ENCODE results near the gene SH3PXD2A. TPM values are rescaled to one million over a fixed set of nuclear protein-coding genes. Genes with fewer than 3 reads are reported as not detected.
A peak's percentile ranks its signal among the peaks of the same experiment; 100 is the strongest.

Gene SH3PXD2A
- total and polyA plus RNA-seq, 7 experiments from 2014 or later: 0.54 to 20.5 (median 9.9) TPM

DNA sequence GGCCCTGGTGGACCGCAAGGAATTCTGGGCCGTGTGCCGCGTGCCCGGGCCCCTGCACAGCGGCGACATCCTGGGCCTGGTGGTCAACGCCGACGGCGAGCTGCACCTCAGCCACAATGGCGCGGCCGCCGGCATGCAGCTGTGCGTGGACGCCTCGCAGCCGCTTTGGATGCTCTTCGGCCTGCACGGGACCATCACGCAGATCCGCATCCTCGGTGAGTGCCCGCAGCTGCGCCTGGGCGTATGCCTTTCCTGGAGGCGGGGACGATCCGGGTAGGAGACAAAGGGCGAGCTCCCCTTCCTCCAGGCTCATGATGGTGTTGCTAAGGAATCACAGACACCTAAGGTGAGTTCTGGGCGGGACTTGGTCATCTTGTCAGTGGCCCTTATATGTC is 270.4 kb downstream of the SH3PXD2A start:
- intact Hi-C loops (cut with micrococcal nuclease): loop anchor here in 1 of 2 donors (2.0 kb wide), 1 partner anchor 76 kb away; no protein-coding TSS in a partner anchor
- peak overlapping the region; percentile 57 to 91 (median 70) for H3K4me3 Mint-ChIP-seq
- ATAC-seq: no peak
- Histone ChIP-seq H3K36me3 (ENCODE audit: control insufficient read depth in 2 of 3, insufficient read depth in 3 of 3, low read length in 3 of 3) (no peaks in the 10 kb centered on the region), H3K27me3 (ENCODE audit: control insufficient read depth in 2 of 2, insufficient read depth in 2 of 2, low read length in 2 of 2) (no peaks in the 10 kb centered on the region), H3K27ac (ENCODE audit: low read depth, low read length) (peak overlapping the region; percentile 65), H3K9me3 (ENCODE audit: control insufficient read depth in 2 of 3, low read length in 3 of 3) (no peaks in the 10 kb centered on the region), H3K4me1 (ENCODE audit: control insufficient read depth in 2 of 2, insufficient read depth in 2 of 2, low read length in 2 of 2) (peaks cover 6 to 10% of the 10 kb centered on the region in 2 donors), H3K4me3 (ENCODE audit: low read length) (peak overlapping the region; percentile 91)
- peaks cover 0 to 3% (median 0%) of the 10 kb centered on the region in 11 donors for H3K9me3 Mint-ChIP-seq
- no peak for DNase-seq
- peak overlapping the region in 8 of 9 donors; percentile 44 to 93 (median 64) for H3K27ac Mint-ChIP-seq
- H3K4me1 Mint-ChIP-seq: peaks cover 4 to 27% (median 18%) of the 10 kb centered on the region in 7 donors
- H3K27me3 Mint-ChIP-seq: peaks cover 0 to 8% (median 0%) of the 10 kb centered on the region in 5 donors
- CTCF ChIA-PET: no interaction called here
- peaks cover 0 to 5% (median 0%) of the 10 kb centered on the region in 5 donors for H3K36me3 Mint-ChIP-seq
- POLR2A ChIA-PET: interaction anchor here (1.0 to 1.4 kb wide), 3 partner anchors 76 to 383 kb away, joined by 3 to 6 read pairs (median 4); no protein-coding TSS in a partner anchor

- H3K4me1 Mint-ChIP-seq: peaks cover 4 to 27% (median 18%) of the 10 kb centered on the region in 7 donors
Measured at GRCh38 chr10:103584216-103585010, 271.0 kb downstream of the SH3PXD2A start.

DNA sequence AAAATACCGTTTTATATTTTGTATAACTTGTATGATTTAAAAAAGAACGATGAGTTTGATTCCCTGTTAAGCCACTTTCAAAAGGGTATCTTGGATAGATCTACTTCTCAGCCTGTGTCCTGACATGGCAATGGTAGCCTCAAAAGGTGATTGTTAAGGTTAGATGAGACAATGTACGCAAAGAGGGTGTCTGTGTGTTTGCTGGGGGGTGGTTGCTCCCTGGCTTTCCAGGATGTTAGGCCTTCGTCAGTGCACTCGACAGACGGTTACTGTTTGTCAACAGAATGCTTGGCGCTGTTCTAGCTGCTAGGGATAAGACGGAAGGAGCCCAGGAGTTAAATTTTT is 271.5 kb downstream of the SH3PXD2A start:
- Mint-ChIP-seq H3K27ac (peak overlapping the region; percentile 84 to 98 (median 96)), H3K27me3 (peaks cover 0 to 10% (median 0%) of the 10 kb centered on the region in 5 donors), H3K9me3 (peaks cover 0 to 3% (median 0%) of the 10 kb centered on the region in 11 donors), H3K36me3 (peaks cover 0 to 5% (median 0%) of the 10 kb centered on the region in 5 donors), H3K4me1 (peaks cover 4 to 27% (median 18%) of the 10 kb centered on the region in 7 donors), H3K4me3 (peak overlapping the region; percentile 84 to 98 (median 90))
- peaks cover 6 to 10% of the 10 kb centered on the region in 2 donors for H3K4me1 ChIP-seq (ENCODE audit: control insufficient read depth in 2 of 2, insufficient read depth in 2 of 2, low read length in 2 of 2)
- ATAC-seq: peak; percentile 20
- no peaks in the 10 kb centered on the region for H3K27me3 ChIP-seq (ENCODE audit: control insufficient read depth in 2 of 2, insufficient read depth in 2 of 2, low read length in 2 of 2)
- POLR2A ChIA-PET: interaction anchor here (0.8 to 1.4 kb wide), 4 partner anchors 94 to 538 kb away, joined by 3 to 6 read pairs (median 3); partner anchors contain the start of gene SFR1
- peak overlapping the region; percentile 91 for H3K4me3 ChIP-seq (ENCODE audit: low read length)
- intact Hi-C loops (cut with micrococcal nuclease): loop anchor here (1.0 to 2.0 kb wide), 5 partner anchors 77 to 685 kb away; partner anchors contain the start of genes SLK (in 2 of the 2), GSTO2 (in 1 of the 2) and NEURL1 (in 1 of the 2)
- CTCF ChIA-PET: interaction anchor here (0.6 kb wide), 1 partner anchor 684 kb away, joined by 3 read pairs; no protein-coding TSS in a partner anchor
- H3K9me3 ChIP-seq (ENCODE audit: control insufficient read depth in 2 of 3, low read length in 3 of 3): no peaks in the 10 kb centered on the region
- peak overlapping the region; percentile 65 for H3K27ac ChIP-seq (ENCODE audit: low read depth, low read length)
- H3K36me3 ChIP-seq (ENCODE audit: control insufficient read depth in 2 of 3, insufficient read depth in 3 of 3, low read length in 3 of 3): no peaks in the 10 kb centered on the region
- peak in 3 of 9 donors; percentile 49 to 57 (median 54) for DNase-seq

More at GRCh38 chr10:103584216-103585010, 271.0 kb downstream of the SH3PXD2A start:
- Mint-ChIP-seq H3K36me3 (peaks cover 0 to 5% (median 0%) of the 10 kb centered on the region in 5 donors), H3K9me3 (peaks cover 0 to 3% (median 0%) of the 10 kb centered on the region in 11 donors), H3K27ac (peak overlapping the region; percentile 84 to 98 (median 96)), H3K4me3 (peak overlapping the region; percentile 84 to 98 (median 90)), H3K27me3 (peaks cover 0 to 10% (median 0%) of the 10 kb centered on the region in 5 donors)
- Histone ChIP-seq H3K4me1 (ENCODE audit: control insufficient read depth in 2 of 2, insufficient read depth in 2 of 2, low read length in 2 of 2) (peaks cover 6 to 10% of the 10 kb centered on the region in 2 donors), H3K36me3 (ENCODE audit: control insufficient read depth in 2 of 3, insufficient read depth in 3 of 3, low read length in 3 of 3) (no peaks in the 10 kb centered on the region), H3K9me3 (ENCODE audit: control insufficient read depth in 2 of 3, low read length in 3 of 3) (no peaks in the 10 kb centered on the region), H3K27me3 (ENCODE audit: control insufficient read depth in 2 of 2, insufficient read depth in 2 of 2, low read length in 2 of 2) (no peaks in the 10 kb centered on the region), H3K4me3 (ENCODE audit: low read length) (peak overlapping the region; percentile 91), H3K27ac (ENCODE audit: low read depth, low read length) (peak overlapping the region; percentile 65)
- peak; percentile 46 to 69 (median 58) for DNase-seq
- POLR2A ChIA-PET: interaction anchor here (0.8 to 1.4 kb wide), 5 partner anchors 76 to 537 kb away, joined by 3 to 6 read pairs (median 3); partner anchors contain the start of gene SFR1
- CTCF ChIA-PET: no interaction called here
- intact Hi-C loops (cut with micrococcal nuclease): loop anchor here (1.0 to 2.0 kb wide), 5 partner anchors 76 to 685 kb away; partner anchors contain the start of genes SLK (in 2 of the 2), GSTO2 (in 1 of the 2) and NEURL1 (in 1 of the 2)
- peak; percentile 86 for ATAC-seq

DNA sequence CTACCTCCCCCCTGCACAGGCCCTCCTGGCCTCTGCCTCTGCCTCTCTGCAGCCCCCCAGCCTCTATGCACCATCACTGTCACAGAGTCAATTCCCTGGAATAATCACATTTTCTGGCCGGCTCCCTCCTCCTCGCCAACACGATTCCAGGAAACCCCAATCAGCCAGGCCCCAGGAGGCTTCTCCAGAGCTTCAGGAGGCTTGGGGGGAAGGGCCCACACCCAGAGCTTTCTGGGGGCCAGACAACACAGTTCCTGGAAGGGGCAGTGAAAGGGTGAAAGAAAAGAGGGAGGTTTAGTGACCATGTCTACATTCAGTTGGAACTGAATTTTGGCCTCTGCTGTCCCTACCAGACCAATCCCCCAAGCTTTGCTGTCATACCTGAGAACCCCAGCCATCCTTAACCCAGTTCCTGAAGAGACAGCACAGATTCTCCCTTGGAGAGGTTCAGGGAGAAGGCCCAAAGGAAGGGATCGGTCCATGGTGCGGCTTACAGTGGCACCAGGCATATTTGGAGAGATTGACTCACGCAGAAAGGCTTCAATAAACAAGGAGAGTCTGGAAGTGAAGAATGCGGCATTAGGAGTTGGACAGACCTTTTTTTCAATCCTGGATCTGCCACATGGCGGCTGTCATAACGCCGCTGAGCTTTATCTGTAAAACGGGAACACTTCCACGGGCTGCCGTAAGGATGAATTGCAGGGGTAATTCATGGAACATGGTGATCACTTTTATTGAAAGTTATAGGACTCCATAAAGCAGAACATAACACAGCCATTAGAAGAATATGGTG is 272.8 kb downstream of the SH3PXD2A start:
- Mint-ChIP-seq H3K27me3 (peaks cover 0 to 10% (median 0%) of the 10 kb centered on the region in 5 donors), H3K9me3 (peaks cover 0 to 3% (median 0%) of the 10 kb centered on the region in 11 donors), H3K36me3 (peaks cover 0 to 5% (median 0%) of the 10 kb centered on the region in 5 donors), H3K4me3 (peak overlapping the region in 8 of 10 donors; percentile 1 to 91 (median 65)), H3K4me1 (peaks cover 4 to 24% (median 18%) of the 10 kb centered on the region in 7 donors), H3K27ac (peak overlapping the region in 7 of 9 donors; percentile 19 to 96 (median 93))
- CTCF ChIA-PET: no interaction called here
- Histone ChIP-seq H3K4me3 (ENCODE audit: low read length) (no peak overlapping the region), H3K27me3 (ENCODE audit: control insufficient read depth in 2 of 2, insufficient read depth in 2 of 2, low read length in 2 of 2) (no peaks in the 10 kb centered on the region), H3K4me1 (ENCODE audit: control insufficient read depth in 2 of 2, insufficient read depth in 2 of 2, low read length in 2 of 2) (peaks cover 6 to 10% of the 10 kb centered on the region in 2 donors), H3K36me3 (ENCODE audit: control insufficient read depth in 2 of 3, insufficient read depth in 3 of 3, low read length in 3 of 3) (no peaks in the 10 kb centered on the region), H3K9me3 (ENCODE audit: control insufficient read depth in 2 of 3, low read length in 3 of 3) (no peaks in the 10 kb centered on the region), H3K27ac (ENCODE audit: low read depth, low read length) (no peak overlapping the region)
- POLR2A ChIA-PET: interaction anchor here (0.8 kb wide), 1 partner anchor 208 kb away, joined by 4 read pairs; no protein-coding TSS in a partner anchor
- intact Hi-C loops (cut with micrococcal nuclease): no loop called here
- ATAC-seq (no peak), DNase-seq (no peak)

GRCh38 chr10:103581499-103581898 is 273.9 kb downstream of the SH3PXD2A start:
- Mint-ChIP-seq H3K36me3 (peaks cover 0 to 2% (median 0%) of the 10 kb centered on the region in 5 donors), H3K27me3 (peaks cover 0 to 16% (median 0%) of the 10 kb centered on the region in 5 donors), H3K4me3 (peak overlapping the region in 1 of 10 donors; percentile 80), H3K4me1 (peaks cover 4 to 22% (median 15%) of the 10 kb centered on the region in 7 donors), H3K27ac (peak overlapping the region in 4 of 9 donors; percentile 4 to 61 (median 36)), H3K9me3 (peaks cover 0 to 2% (median 0%) of the 10 kb centered on the region in 11 donors)
- ATAC-seq (no peak), DNase-seq (no peak)
- no peaks in the 10 kb centered on the region for H3K36me3 ChIP-seq (ENCODE audit: control insufficient read depth in 2 of 3, insufficient read depth in 3 of 3, low read length in 3 of 3)
- intact Hi-C loops (cut with micrococcal nuclease): no loop called here
- H3K9me3 ChIP-seq (ENCODE audit: control insufficient read depth in 2 of 3, low read length in 3 of 3): no peaks in the 10 kb centered on the region
- no peak overlapping the region for H3K4me3 ChIP-seq (ENCODE audit: low read length)
- ChIA-PET CTCF (no interaction called here), POLR2A (interaction anchor here (1.2 kb wide), 1 partner anchor 19 kb away, joined by 3 read pairs; no protein-coding TSS in a partner anchor)
- no peak overlapping the region for H3K27ac ChIP-seq (ENCODE audit: low read depth, low read length)
- H3K27me3 ChIP-seq (ENCODE audit: control insufficient read depth in 2 of 2, insufficient read depth in 2 of 2, low read length in 2 of 2): no peaks in the 10 kb centered on the region
- H3K4me1 ChIP-seq (ENCODE audit: control insufficient read depth in 2 of 2, insufficient read depth in 2 of 2, low read length in 2 of 2): peaks cover 6 to 10% of the 10 kb centered on the region in 2 donors
